ENCODE data around the gene RIPK4. TPM values are rescaled to one million over a fixed set of nuclear protein-coding genes. Genes with fewer than 3 reads are reported as not detected.

The RIPK4 gene
- total and polyA plus RNA-seq, 2 of the 13 experiments (the other 11 are each of a cell fraction or from before 2014, with no cell fraction given) = 3.1 to 4.9 TPM

- Histone ChIP-seq H3K9me3 (ENCODE audit: low read length) (no peaks in the 10 kb centered on the region), H3K36me3 (replicated peaks in 1 of 2; ENCODE audit: control insufficient read depth in 1 of 2, insufficient read depth in 2 of 2, low read length in 2 of 2) (peaks cover 4 to 37% of the 10 kb centered on the region in 2 experiments; a peak in 4 of 5 replicates), H3K9ac (ENCODE audit: insufficient read depth, low read depth, low read length) (no peak overlapping the region), H2AFZ (ENCODE audit: low read length) (no peak overlapping the region), H3K27me3 (ENCODE audit: control insufficient read depth in 1 of 2, insufficient read depth in 2 of 2, low read length in 2 of 2) (no peaks in the 10 kb centered on the region), H3K79me2 (ENCODE audit: insufficient read depth, low read length) (no peaks in the 10 kb centered on the region), H3K4me1 (ENCODE audit: insufficient read depth, low read length) (no peaks in the 10 kb centered on the region), H3K4me2 (ENCODE audit: low read depth, low read length) (no peak overlapping the region), H3K4me3 (replicated peaks in 1 of 3; ENCODE audit: insufficient read depth in 1 of 3, low read depth in 2 of 3, low read length in 3 of 3) (no peak overlapping the region), H3K27ac (ENCODE audit: extremely low read length, insufficient read depth, low read length) (no peak overlapping the region), H4K20me1 (ENCODE audit: insufficient read depth, low read length) (no peaks in the 10 kb centered on the region)
- BruUV-seq (replicated peaks) = no TSS peak
- CTCF ChIA-PET (ENCODE audit: low intra/inter-chr PET ratio, low total read pairs) = no interaction called here
- FAIRE-seq = no peak
- intact Hi-C loops (cut with micrococcal nuclease; ENCODE audit: unreplicated experiment) = no loop called here
- POLR2A ChIA-PET = no interaction called here
- TF ChIP-seq SP5 (CRISPR knock-in tag; IDR thresholded peaks at IDR 0.05; ENCODE audit: borderline replicate concordance, low read depth) (no peak), SNRNP70 (IDR thresholded peaks at IDR 0.05; ENCODE audit: low read depth, low read length) (no peak), ASH2L (IDR thresholded peaks at IDR 0.05; ENCODE audit: insufficient read length, low read depth, low read length) (no peak)
- no peak for DNase-seq (ENCODE audit: low spot score)
- in situ Hi-C loops (cut with HindIII; ENCODE audit: extremely low pct_ligation_motif_present, low pct_unique_long_range_greater_than_20kb) = no loop called here
- 100% methylated on average over 7 of the region's 11 CpGs for WGBS (ENCODE audit: low lambda C conversion rate)
- no peak for ATAC-seq
Measured at GRCh38 chr21:41813226-41813625, 46.4 kb upstream of the RIPK4 start.

DNA sequence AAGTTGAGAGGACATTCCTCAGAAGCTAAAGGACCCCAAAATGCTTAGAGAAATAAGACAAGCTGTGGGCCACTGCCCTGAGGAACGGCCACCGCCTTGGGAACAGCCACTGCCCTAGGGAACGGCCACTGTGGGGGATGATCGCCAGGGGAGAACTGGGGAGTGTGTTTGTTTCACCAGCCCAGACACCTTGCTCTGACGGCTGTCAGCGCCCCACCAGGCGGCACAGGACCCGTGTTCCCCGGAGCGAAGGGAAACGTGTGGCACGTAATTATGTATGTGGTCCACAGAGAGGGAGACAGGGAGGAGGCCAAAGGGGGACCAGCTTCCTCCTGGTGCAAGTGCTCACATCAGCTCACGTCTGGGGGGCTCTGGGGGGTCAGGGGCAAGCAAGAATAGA, 45.8 kb upstream of the RIPK4 start:
- Histone ChIP-seq H3K36me3 (replicated peaks in 1 of 2; ENCODE audit: control insufficient read depth in 1 of 2, insufficient read depth in 2 of 2, low read length in 2 of 2) (peaks cover 4 to 37% of the 10 kb centered on the region in 2 experiments; a peak in 4 of 5 replicates), H2AFZ (ENCODE audit: low read length) (no peak overlapping the region), H4K20me1 (ENCODE audit: insufficient read depth, low read length) (no peaks in the 10 kb centered on the region), H3K27ac (ENCODE audit: extremely low read length, insufficient read depth, low read length) (no peak overlapping the region), H3K9me3 (ENCODE audit: low read length) (no peaks in the 10 kb centered on the region), H3K4me3 (replicated peaks in 1 of 3; ENCODE audit: insufficient read depth in 1 of 3, low read depth in 2 of 3, low read length in 3 of 3) (no peak overlapping the region), H3K27me3 (ENCODE audit: control insufficient read depth in 1 of 2, insufficient read depth in 2 of 2, low read length in 2 of 2) (no peaks in the 10 kb centered on the region), H3K4me1 (ENCODE audit: insufficient read depth, low read length) (no peaks in the 10 kb centered on the region), H3K4me2 (ENCODE audit: low read depth, low read length) (no peak overlapping the region), H3K79me2 (ENCODE audit: insufficient read depth, low read length) (no peaks in the 10 kb centered on the region), H3K9ac (ENCODE audit: insufficient read depth, low read depth, low read length) (no peak overlapping the region)
- ChIA-PET CTCF (ENCODE audit: low intra/inter-chr PET ratio, low total read pairs) (no interaction called here), POLR2A (no interaction called here)
- DNase-seq (ENCODE audit: low spot score) (no peak), FAIRE-seq (no peak), ATAC-seq (no peak)
- BruUV-seq (replicated peaks) = no TSS peak
- TF ChIP-seq RFX5 (IDR thresholded peaks at IDR 0.05; ENCODE audit: low read depth, low read length) (no peak), PCBP2 (optimal IDR thresholded peaks at IDR 0.05; ENCODE audit: low read depth, low read length, poor library complexity, severe bottlenecking) (no peak), ZC3H13 (CRISPR knock-in tag; IDR thresholded peaks at IDR 0.05) (no peak), HMG20B (CRISPR knock-in tag; conservative IDR thresholded peaks at IDR 0.05) (no peak), TEAD3 (CRISPR knock-in tag; optimal IDR thresholded peaks at IDR 0.05; ENCODE audit: borderline replicate concordance) (no peak), ZNF136 (CRISPR knock-in tag; IDR thresholded peaks at IDR 0.05; ENCODE audit: low read depth) (no peak), TAF15 (IDR thresholded peaks at IDR 0.05; ENCODE audit: low read depth, low read length, poor library complexity, severe bottlenecking) (no peak), MED1 (CRISPR knock-in tag; IDR thresholded peaks at IDR 0.05) (no peak), ZFP36L2 (CRISPR knock-in tag; IDR thresholded peaks at IDR 0.05) (no peak), RAD51 (IDR thresholded peaks at IDR 0.05; ENCODE audit: borderline replicate concordance) (no peak), SRY (CRISPR knock-in tag; IDR thresholded peaks at IDR 0.05) (no peak), NFIB (CRISPR knock-in tag; IDR thresholded peaks at IDR 0.05; ENCODE audit: borderline replicate concordance) (no peak), RFXAP (CRISPR knock-in tag; IDR thresholded peaks at IDR 0.05; ENCODE audit: borderline replicate concordance) (no peak), KDM3A (CRISPR knock-in tag; IDR thresholded peaks at IDR 0.05; ENCODE audit: low read depth) (no peak), FLYWCH1 (CRISPR knock-in tag; IDR thresholded peaks at IDR 0.05) (no peak)
- TF ChIP-seq, protein P1, sequence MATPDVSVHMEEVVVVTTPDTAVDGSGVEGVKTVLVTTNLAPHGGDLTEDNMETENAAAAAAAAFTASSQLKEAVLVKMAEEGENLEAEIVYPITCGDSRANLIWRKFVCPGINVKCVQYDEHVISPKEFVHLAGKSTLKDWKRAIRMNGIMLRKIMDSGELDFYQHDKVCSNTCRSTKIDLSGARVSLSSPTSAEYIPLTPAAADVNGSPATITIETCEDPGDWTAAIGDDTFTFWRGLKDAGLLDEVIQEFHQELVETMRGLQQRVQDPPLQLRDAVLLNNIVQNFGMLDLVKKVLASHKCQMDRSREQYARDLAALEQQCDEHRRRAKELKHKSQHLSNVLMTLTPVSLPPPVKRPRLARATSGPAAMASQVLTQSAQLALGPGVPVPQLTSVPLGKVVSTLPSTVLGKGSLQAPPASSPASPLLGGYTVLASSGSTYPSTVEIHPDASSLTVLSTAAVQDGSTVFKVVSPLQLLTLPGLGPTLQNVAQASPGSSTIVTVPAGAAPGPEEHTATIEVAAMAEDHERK (CRISPR knock-in tag; IDR thresholded peaks at IDR 0.05; ENCODE audit: low read depth) = no peak
- in situ Hi-C loops (cut with HindIII; ENCODE audit: extremely low pct_ligation_motif_present, low pct_unique_long_range_greater_than_20kb) = no loop called here
- WGBS (ENCODE audit: low lambda C conversion rate) = 90% methylated on average over 12 of the region's 13 CpGs
- intact Hi-C loops (cut with micrococcal nuclease; ENCODE audit: unreplicated experiment) = no loop called here
